HEK293 (cell line): Measurements from ENCODE around the gene SCN8A.
A peak's percentile ranks its signal among the peaks of the same experiment; 100 is the strongest.

Experiments
- CTCF ChIA-PET: fragments of 350-600 bp; formaldehyde crosslinking; extraction: SDS; loops from one replicate; lab custom pipeline; 2021; ENCODE audit warnings: antibody characterized with exemption; lab: Yijun Ruan, JAX
- POLR2A ChIA-PET: fragments of 300-600 bp; formaldehyde crosslinking; extraction: SDS; loops from one replicate; lab custom pipeline; 2020; ENCODE audit warnings: antibody characterized with exemption, inconsistent platforms; lab: Yijun Ruan, JAX
- H3K27ac ChIP-seq: fragments of 200-500 bp; sonication (Bioruptor generic); 2 replicates; pipeline ENCODE4 v1.5.1; 2014; ENCODE audit warnings: low read depth, low read length, control low read depth, inconsistent platforms; ENCODE audit errors: extremely low read depth
- H3K36me3 ChIP-seq, 2 experiments: fragments of 200-500 bp in 1 of 2; sonication (Bioruptor generic) in 1 of 2; 1 replicate in 1 of 2; 2 replicates in 1 of 2; pipeline ENCODE4 v1.5.1; 2014 to 2017; ENCODE audit warnings: inconsistent platforms in 2 of 2, low read length in 2 of 2; ENCODE audit not compliant: control insufficient read depth in 2 of 2, insufficient read depth in 1 of 2
- H3K4me1 ChIP-seq: fragments of 200-500 bp; sonication (Bioruptor generic); 2 replicates; pipeline ENCODE4 v1.5.1; 2014; ENCODE audit warnings: mild to moderate bottlenecking, low read length, inconsistent platforms; ENCODE audit not compliant: control insufficient read depth, insufficient read depth
- H3K4me3 ChIP-seq: 2 replicates; pipeline ENCODE4 v1.5.1; 2011; ENCODE audit warnings: low read depth, mild to moderate bottlenecking, control low read depth, low read length, moderate library complexity
- H3K9me3 ChIP-seq: fragments of 200-500 bp; sonication (Bioruptor generic); 2 replicates; pipeline ENCODE4 v1.5.1; 2014; ENCODE audit warnings: low read depth, low read length, inconsistent platforms; ENCODE audit not compliant: control insufficient read depth, insufficient read depth
- EGR2 ChIP-seq: fragments of 450-650 bp; formaldehyde crosslinking; IDR thresholded peaks from 2 replicates; pipeline ENCODE4 v1.5.1; 2016; ENCODE audit warnings: low read depth, missing biosample characterization, missing genetic modification characterization
- GLIS2 ChIP-seq: fragments of 450-650 bp; formaldehyde crosslinking; IDR thresholded peaks from 2 replicates; pipeline ENCODE4 v1.5.1; 2016; ENCODE audit warnings: missing biosample characterization, missing genetic modification characterization
- HOXD13 ChIP-seq: sonication (generic); formaldehyde crosslinking; IDR thresholded peaks from 2 replicates; pipeline ENCODE4 v1.8.0; 2022; ENCODE audit warnings: missing genetic modification reagents, borderline replicate concordance
- KLF10 ChIP-seq: fragments of 450-650 bp; IDR thresholded peaks from 2 replicates; pipeline ENCODE4 v1.5.1; 2018; ENCODE audit warnings: missing biosample characterization, mild to moderate bottlenecking, missing genetic modification characterization
- PRDM1 ChIP-seq: fragments of 450-650 bp; formaldehyde crosslinking; IDR thresholded peaks from 2 replicates; pipeline ENCODE4; 2016; ENCODE audit warnings: missing biosample characterization, missing genetic modification characterization
- SP2 ChIP-seq: fragments of 450-650 bp; formaldehyde crosslinking; IDR thresholded peaks from 2 replicates; pipeline ENCODE4 v1.5.1; 2016; ENCODE audit warnings: missing biosample characterization, missing genetic modification characterization
- SP3 ChIP-seq: fragments of 450-650 bp; formaldehyde crosslinking; IDR thresholded peaks from 2 replicates; pipeline ENCODE4 v1.5.1; 2016; ENCODE audit warnings: missing biosample characterization, missing genetic modification characterization
- SP7 ChIP-seq: fragments of 450-650 bp; formaldehyde crosslinking; IDR thresholded peaks from 2 replicates; pipeline ENCODE4 v1.5.1; 2016; ENCODE audit warnings: missing biosample characterization, missing genetic modification characterization
- ZNF157 ChIP-seq: fragments of 450-650 bp; formaldehyde crosslinking; IDR thresholded peaks from 2 replicates; pipeline ENCODE4 v1.5.1; 2016; ENCODE audit warnings: missing biosample characterization, missing genetic modification characterization
- ZNF221 ChIP-seq: fragments of 450-650 bp; formaldehyde crosslinking; IDR thresholded peaks from 2 replicates; pipeline ENCODE4 v1.5.1; 2017; ENCODE audit warnings: missing biosample characterization, missing genetic modification characterization, borderline replicate concordance
- ZNF24 ChIP-seq: fragments of 450-650 bp; formaldehyde crosslinking; IDR thresholded peaks from 2 replicates; pipeline ENCODE4 v1.5.1; 2016; ENCODE audit warnings: missing biosample characterization, missing genetic modification characterization
- ZNF266 ChIP-seq: fragments of 450-650 bp; formaldehyde crosslinking; IDR thresholded peaks from 2 replicates; pipeline ENCODE4 v1.5.1; 2016; ENCODE audit warnings: missing biosample characterization, missing genetic modification characterization, low read depth
- ZNF341 ChIP-seq: fragments of 450-650 bp; formaldehyde crosslinking; IDR thresholded peaks from 2 replicates; pipeline ENCODE4; 2016; ENCODE audit warnings: low read depth, missing biosample characterization, missing genetic modification characterization
- ZNF404 ChIP-seq: fragments of 450-650 bp; formaldehyde crosslinking; IDR thresholded peaks from 2 replicates; pipeline ENCODE4 v1.5.1; 2017; ENCODE audit warnings: missing biosample characterization, missing genetic modification characterization
- ZNF555 ChIP-seq: fragments of 450-650 bp; formaldehyde crosslinking; conservative IDR thresholded peaks from 2 replicates; pipeline ENCODE4 v1.5.1; 2017; ENCODE audit warnings: missing biosample characterization, mild to moderate bottlenecking, missing genetic modification characterization, inconsistent platforms
- ZNF560 ChIP-seq: fragments of 450-650 bp; formaldehyde crosslinking; IDR thresholded peaks from 2 replicates; pipeline ENCODE4 v1.5.1; 2017; ENCODE audit warnings: missing biosample characterization, missing genetic modification characterization, borderline replicate concordance
- ZNF571 ChIP-seq: fragments of 450-650 bp; formaldehyde crosslinking; IDR thresholded peaks from 2 replicates; pipeline ENCODE4 v1.5.0; 2017; ENCODE audit warnings: missing biosample characterization, missing genetic modification characterization
- ZNF600 ChIP-seq: fragments of 450-650 bp; formaldehyde crosslinking; IDR thresholded peaks from 2 replicates; pipeline ENCODE4 v1.5.1; 2016; ENCODE audit warnings: missing biosample characterization, missing genetic modification characterization
- ZNF610 ChIP-seq: fragments of 450-650 bp; formaldehyde crosslinking; IDR thresholded peaks from 2 replicates; pipeline ENCODE4 v1.5.1; 2016; ENCODE audit warnings: missing biosample characterization, missing genetic modification characterization, borderline replicate concordance
- ZNF626 ChIP-seq: fragments of 450-650 bp; sonication (Bioruptor Pico); formaldehyde crosslinking; IDR thresholded peaks from 2 replicates; pipeline ENCODE4 v1.5.1; 2018; ENCODE audit warnings: missing biosample characterization, missing genetic modification characterization, inconsistent platforms
- ZNF658 ChIP-seq: fragments of 450-650 bp; formaldehyde crosslinking; IDR thresholded peaks from 2 replicates; pipeline ENCODE4; 2016; ENCODE audit warnings: missing biosample characterization, missing genetic modification characterization
- ZNF677 ChIP-seq: fragments of 450-650 bp; IDR thresholded peaks from 2 replicates; pipeline ENCODE4 v1.5.0; 2018; ENCODE audit warnings: missing biosample characterization, mild to moderate bottlenecking, missing genetic modification characterization, moderate library complexity
- ZNF747 ChIP-seq: fragments of 450-650 bp; formaldehyde crosslinking; IDR thresholded peaks from 2 replicates; pipeline ENCODE4 v1.5.1; 2016; ENCODE audit warnings: missing biosample characterization, missing genetic modification characterization
- ZNF76 ChIP-seq: fragments of 450-650 bp; formaldehyde crosslinking; IDR thresholded peaks from 2 replicates; pipeline ENCODE4; 2016; ENCODE audit warnings: low read depth, missing biosample characterization, missing genetic modification characterization, borderline replicate concordance
- ZNF792 ChIP-seq: fragments of 450-650 bp; formaldehyde crosslinking; IDR thresholded peaks from 2 replicates; pipeline ENCODE4 v1.5.1; 2016; ENCODE audit warnings: missing biosample characterization, missing genetic modification characterization
- TF ChIP-seq, protein P1 (sequence below): fragments of 450-650 bp; formaldehyde crosslinking; IDR thresholded peaks from 2 replicates; pipeline ENCODE4 v1.5.1; 2016; ENCODE audit warnings: missing biosample characterization, missing genetic modification characterization
- TF ChIP-seq, protein P2 (sequence below): fragments of 450-650 bp; formaldehyde crosslinking; IDR thresholded peaks from 2 replicates; pipeline ENCODE4 v1.5.1; 2016; ENCODE audit warnings: missing biosample characterization, missing genetic modification characterization
- TF ChIP-seq, protein P3 (sequence below): fragments of 450-650 bp; formaldehyde crosslinking; IDR thresholded peaks from 2 replicates; pipeline ENCODE4 v1.5.1; 2017; ENCODE audit warnings: missing biosample characterization, mild to moderate bottlenecking, missing genetic modification characterization, moderate library complexity
- TF ChIP-seq, protein P4 (sequence below): fragments of 450-650 bp; formaldehyde crosslinking; IDR thresholded peaks from 2 replicates; pipeline ENCODE4 v1.5.1; 2016; ENCODE audit warnings: missing biosample characterization, missing genetic modification characterization

Gene SCN8A

DNA sequence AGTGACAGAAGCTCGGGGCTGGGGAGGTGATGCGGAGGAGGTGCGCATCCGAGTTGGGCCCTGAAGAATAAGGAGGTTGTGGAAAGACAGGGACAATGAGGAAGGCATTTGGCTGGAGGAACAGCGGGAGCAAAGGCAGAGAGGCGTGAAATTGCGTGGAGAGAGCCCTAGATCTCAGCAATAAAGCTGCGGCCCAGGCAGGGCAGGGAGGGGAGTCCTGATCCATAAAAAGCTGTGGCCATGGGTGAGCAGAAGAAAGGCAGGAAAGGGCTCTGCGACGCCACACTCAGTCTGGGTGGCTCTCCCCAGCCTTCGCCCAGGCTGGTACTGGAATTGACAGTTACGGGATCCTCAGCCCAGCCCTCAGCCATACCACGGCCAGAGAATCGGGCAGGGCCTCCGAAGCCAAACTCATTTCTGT lies 255.2 kb downstream of the SCN8A start:
- no peaks in the 10 kb centered on the region for H3K36me3 ChIP-seq
- ChIA-PET CTCF (interaction anchor here (0.5 to 1.0 kb wide), 2 partner anchors 258 to 312 kb away, joined by 3 read pairs; no protein-coding TSS in a partner anchor), POLR2A (interaction anchor here (0.7 kb wide), 1 partner anchor 25 kb away, joined by 4 read pairs; no protein-coding TSS in a partner anchor)
- H3K27ac ChIP-seq: no peak overlapping the region
- H3K4me1 ChIP-seq: peaks cover 3% of the 10 kb centered on the region; the same call in 1 of the 2 replicates
- H3K9me3 ChIP-seq: no peaks in the 10 kb centered on the region
- TF ChIP-seq ZNF555 (no peak), ZNF341 (tag by site-specific recombination) (peak; percentile 57), ZNF571 (tag by site-specific recombination) (no peak), ZNF76 (tag by site-specific recombination) (no peak), ZNF626 (tag by site-specific recombination) (no peak), ZNF600 (tag by site-specific recombination) (peak; percentile 57; the same call in 1 of the 2 replicates)
- no peak overlapping the region for H3K4me3 ChIP-seq

DNA sequence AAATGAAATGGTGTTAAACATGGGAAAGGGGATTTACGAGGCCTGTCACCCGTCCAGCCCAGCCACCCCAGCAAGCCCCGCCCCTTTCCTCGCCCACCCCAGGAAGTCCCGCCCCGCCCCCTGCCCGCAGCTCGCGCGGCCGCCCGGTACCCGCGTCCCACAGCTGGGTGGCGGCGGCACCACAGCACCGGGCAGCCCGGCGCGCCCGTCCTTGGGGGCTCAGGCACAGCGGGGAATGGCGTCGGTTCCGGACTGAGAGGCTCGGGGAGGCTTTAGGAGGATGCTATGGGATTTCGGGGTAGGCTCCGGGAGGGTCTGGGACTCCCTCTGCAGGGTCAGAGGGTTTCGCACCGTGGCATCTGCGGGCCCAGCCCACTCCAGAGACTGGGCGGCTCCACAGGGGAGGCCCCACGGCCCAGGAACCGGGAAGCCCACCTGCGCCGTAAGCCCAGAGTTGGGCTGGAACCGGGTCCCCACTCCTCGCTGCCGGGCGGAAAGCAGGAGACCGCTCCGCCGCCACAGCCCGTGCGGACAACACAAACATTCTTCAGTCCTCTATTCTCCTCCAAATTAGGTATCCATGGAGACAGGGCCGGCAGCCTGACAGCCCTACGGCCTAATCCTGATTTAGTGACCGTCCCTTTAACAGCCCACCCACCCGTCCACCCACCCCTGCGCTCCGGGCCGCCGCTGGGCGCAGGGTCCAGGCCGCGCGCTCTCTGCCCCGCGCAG lies 256.0 kb downstream of the SCN8A start:
- Histone ChIP-seq H3K9me3 (no peaks in the 10 kb centered on the region), H3K36me3 (no peaks in the 10 kb centered on the region), H3K4me3 (peak overlapping the region; percentile 39), H3K27ac (no peak overlapping the region), H3K4me1 (peaks cover 3% of the 10 kb centered on the region; the same call in 1 of the 2 replicates)
- ChIA-PET CTCF (no interaction called here), POLR2A (no interaction called here)
- no peak for TF ChIP-seq KLF10 (tag by site-specific recombination)
- no peak for TF ChIP-seq ZNF792 (tag by site-specific recombination)
- no peak for TF ChIP-seq ZNF747 (tag by site-specific recombination)
- TF ChIP-seq, protein P1, sequence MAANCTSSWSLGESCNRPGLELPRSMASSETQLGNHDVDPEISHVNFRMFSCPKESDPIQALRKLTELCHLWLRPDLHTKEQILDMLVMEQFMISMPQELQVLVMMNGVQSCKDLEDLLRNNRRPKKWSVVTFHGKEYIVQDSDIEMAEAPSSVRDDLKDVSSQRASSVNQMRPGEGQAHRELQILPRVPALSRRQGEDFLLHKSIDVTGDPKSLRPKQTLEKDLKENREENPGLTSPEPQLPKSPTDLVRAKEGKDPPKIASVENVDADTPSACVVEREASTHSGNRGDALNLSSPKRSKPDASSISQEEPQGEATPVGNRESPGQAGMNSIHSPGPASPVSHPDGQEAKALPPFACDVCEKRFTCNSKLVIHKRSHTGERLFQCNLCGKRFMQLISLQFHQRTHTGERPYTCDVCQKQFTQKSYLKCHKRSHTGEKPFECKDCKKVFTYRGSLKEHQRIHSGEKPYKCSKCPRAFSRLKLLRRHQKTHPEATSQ (tag by site-specific recombination): no peak
- TF ChIP-seq ZNF157 (tag by site-specific recombination): no peak
- TF ChIP-seq ZNF404 (tag by site-specific recombination): no peak
- no peak for TF ChIP-seq ZNF560 (tag by site-specific recombination)
- peak; percentile 83 for TF ChIP-seq GLIS2 (tag by site-specific recombination)
- TF ChIP-seq, protein P2, sequence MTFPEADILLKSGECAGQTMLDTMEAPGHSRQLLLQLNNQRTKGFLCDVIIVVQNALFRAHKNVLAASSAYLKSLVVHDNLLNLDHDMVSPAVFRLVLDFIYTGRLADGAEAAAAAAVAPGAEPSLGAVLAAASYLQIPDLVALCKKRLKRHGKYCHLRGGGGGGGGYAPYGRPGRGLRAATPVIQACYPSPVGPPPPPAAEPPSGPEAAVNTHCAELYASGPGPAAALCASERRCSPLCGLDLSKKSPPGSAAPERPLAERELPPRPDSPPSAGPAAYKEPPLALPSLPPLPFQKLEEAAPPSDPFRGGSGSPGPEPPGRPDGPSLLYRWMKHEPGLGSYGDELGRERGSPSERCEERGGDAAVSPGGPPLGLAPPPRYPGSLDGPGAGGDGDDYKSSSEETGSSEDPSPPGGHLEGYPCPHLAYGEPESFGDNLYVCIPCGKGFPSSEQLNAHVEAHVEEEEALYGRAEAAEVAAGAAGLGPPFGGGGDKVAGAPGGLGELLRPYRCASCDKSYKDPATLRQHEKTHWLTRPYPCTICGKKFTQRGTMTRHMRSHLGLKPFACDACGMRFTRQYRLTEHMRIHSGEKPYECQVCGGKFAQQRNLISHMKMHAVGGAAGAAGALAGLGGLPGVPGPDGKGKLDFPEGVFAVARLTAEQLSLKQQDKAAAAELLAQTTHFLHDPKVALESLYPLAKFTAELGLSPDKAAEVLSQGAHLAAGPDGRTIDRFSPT (tag by site-specific recombination): peak; percentile 73; the same call in 1 of the 2 replicates
- TF ChIP-seq, protein P3, sequence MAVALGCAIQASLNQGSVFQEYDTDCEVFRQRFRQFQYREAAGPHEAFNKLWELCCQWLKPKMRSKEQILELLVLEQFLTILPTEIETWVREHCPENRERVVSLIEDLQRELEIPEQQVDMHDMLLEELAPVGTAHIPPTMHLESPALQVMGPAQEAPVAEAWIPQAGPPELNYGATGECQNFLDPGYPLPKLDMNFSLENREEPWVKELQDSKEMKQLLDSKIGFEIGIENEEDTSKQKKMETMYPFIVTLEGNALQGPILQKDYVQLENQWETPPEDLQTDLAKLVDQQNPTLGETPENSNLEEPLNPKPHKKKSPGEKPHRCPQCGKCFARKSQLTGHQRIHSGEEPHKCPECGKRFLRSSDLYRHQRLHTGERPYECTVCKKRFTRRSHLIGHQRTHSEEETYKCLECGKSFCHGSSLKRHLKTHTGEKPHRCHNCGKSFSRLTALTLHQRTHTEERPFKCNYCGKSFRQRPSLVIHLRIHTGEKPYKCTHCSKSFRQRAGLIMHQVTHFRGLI (tag by site-specific recombination): peak; percentile 54; the same call in 1 of the 2 replicates
- no peak for TF ChIP-seq ZNF266 (tag by site-specific recombination)
- TF ChIP-seq ZNF610 (tag by site-specific recombination): no peak
- TF ChIP-seq, protein P4, sequence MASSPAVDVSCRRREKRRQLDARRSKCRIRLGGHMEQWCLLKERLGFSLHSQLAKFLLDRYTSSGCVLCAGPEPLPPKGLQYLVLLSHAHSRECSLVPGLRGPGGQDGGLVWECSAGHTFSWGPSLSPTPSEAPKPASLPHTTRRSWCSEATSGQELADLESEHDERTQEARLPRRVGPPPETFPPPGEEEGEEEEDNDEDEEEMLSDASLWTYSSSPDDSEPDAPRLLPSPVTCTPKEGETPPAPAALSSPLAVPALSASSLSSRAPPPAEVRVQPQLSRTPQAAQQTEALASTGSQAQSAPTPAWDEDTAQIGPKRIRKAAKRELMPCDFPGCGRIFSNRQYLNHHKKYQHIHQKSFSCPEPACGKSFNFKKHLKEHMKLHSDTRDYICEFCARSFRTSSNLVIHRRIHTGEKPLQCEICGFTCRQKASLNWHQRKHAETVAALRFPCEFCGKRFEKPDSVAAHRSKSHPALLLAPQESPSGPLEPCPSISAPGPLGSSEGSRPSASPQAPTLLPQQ (tag by site-specific recombination): 0 out of 2 replicates have a peak, but pooled peaks have one; percentile 13
- no peak for TF ChIP-seq PRDM1 (tag by site-specific recombination)
- no peak for TF ChIP-seq ZNF677 (tag by site-specific recombination)
- TF ChIP-seq ZNF221 (tag by site-specific recombination): no peak
- no peak for TF ChIP-seq HOXD13
- peak; percentile 39 for TF ChIP-seq EGR2 (tag by site-specific recombination)
- TF ChIP-seq ZNF658 (tag by site-specific recombination): no peak
- no peak; the same call in 1 of the 2 replicates for TF ChIP-seq SP7 (tag by site-specific recombination)
- peak; percentile 75 for TF ChIP-seq SP3 (tag by site-specific recombination)
- no peak for TF ChIP-seq ZNF24 (tag by site-specific recombination)
- TF ChIP-seq SP2 (tag by site-specific recombination): peak; percentile 70
- no peak for TF ChIP-seq ZNF555
